ENCODE measurements around the gene CWF19L2.

The CWF19L2 gene

DNA sequence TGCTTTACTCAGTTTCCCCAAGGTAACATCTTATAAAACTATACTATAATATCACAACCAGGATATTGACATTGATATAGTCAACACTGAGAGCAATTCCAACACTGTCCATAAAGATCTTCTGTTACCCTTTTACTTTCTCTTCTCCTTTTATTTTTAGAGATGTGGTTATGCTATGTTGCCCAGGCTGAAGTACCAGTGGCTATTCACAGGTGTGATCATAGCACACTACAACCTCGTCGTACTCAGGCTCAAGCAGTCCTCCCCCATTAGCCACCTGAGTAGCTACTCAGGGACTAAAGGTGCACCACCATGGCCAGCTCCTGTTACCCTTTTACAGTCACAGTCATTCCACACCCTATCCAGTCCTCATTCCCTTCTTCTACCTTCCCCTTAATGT is 119.7 kb downstream of the CWF19L2 start:
- no peaks in the 10 kb centered on the region for H3K9me3 ChIP-seq
- H3K4me3 ChIP-seq: no peak overlapping the region
- H3K36me3 ChIP-seq: peaks cover 4% of the 10 kb centered on the region; the same call in 1 of the 2 replicates
- no peak for TF ChIP-seq Cebpa-rat (IDR thresholded peaks at IDR 0.05)
- no peak overlapping the region for H3K9ac ChIP-seq
- no peaks in the 10 kb centered on the region for H3K27me3 ChIP-seq
- H3K4me1 ChIP-seq: no peaks in the 10 kb centered on the region
- no peak overlapping the region for H3K27ac ChIP-seq
- H3K4me2 ChIP-seq: no peak overlapping the region
- H4K20me1 ChIP-seq: no peaks in the 10 kb centered on the region

DNA sequence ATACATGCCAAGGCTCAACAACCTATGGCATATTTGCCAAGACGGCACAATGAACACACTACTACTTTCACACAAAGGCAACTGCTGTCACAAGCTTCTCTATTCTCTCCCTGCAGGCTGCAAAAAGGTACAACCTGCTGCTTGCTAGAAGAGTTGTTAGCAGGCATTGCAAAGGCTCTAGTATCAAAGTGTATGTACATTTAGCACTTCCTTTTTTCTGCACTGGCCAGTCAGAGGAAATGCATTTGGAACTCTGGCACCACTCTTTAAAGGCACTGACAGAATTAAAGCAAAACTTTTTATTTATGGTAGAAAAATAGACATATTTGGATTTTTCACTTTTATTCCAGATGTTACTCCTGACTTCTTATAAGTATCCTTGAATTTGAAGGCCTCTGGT is 125.9 kb downstream of the CWF19L2 start:
- H3K36me3 ChIP-seq: peaks cover 22% of the 10 kb centered on the region
- H4K20me1 ChIP-seq: no peaks in the 10 kb centered on the region
- H3K27me3 ChIP-seq: no peaks in the 10 kb centered on the region
- no peak overlapping the region for H3K4me3 ChIP-seq
- no peak for TF ChIP-seq Cebpa-rat (IDR thresholded peaks at IDR 0.05)
- no peaks in the 10 kb centered on the region for H3K4me1 ChIP-seq
- H3K9ac ChIP-seq: no peak overlapping the region
- H3K9me3 ChIP-seq: no peaks in the 10 kb centered on the region
- no peak overlapping the region for H3K4me2 ChIP-seq
- H3K27ac ChIP-seq: no peak overlapping the region

DNA sequence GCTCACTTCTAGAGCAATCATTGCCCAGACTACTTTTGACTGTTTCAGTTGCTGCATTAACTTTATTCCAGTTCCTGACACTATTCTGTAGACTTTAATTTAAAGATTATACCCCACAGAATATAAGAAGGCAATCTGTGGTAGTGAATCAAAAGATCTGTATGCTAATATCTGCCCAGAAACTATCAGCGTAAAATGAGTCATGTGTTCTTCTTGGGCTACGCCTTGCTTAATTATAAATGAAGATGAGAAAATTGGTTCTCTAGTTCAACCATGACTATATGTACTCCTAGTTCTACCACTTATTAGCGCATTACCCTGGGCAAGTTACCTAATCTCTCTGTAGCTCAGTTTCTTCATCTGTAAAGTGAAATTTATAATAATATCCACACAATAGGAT is 128.5 kb downstream of the CWF19L2 start:
- TF ChIP-seq Cebpa-rat (IDR thresholded peaks at IDR 0.05): no peak
- Histone ChIP-seq H3K9ac (no peak overlapping the region), H3K9me3 (no peaks in the 10 kb centered on the region), H3K4me2 (no peak overlapping the region), H3K27me3 (no peaks in the 10 kb centered on the region), H3K27ac (no peak overlapping the region), H3K4me3 (no peak overlapping the region), H3K36me3 (peaks cover 17% of the 10 kb centered on the region), H4K20me1 (no peaks in the 10 kb centered on the region), H3K4me1 (no peaks in the 10 kb centered on the region)

GRCh38 chr11:107316426-107316825 is 141.2 kb downstream of the CWF19L2 start:
- no peaks in the 10 kb centered on the region for H3K4me1 ChIP-seq
- H4K20me1 ChIP-seq: no peaks in the 10 kb centered on the region
- no peak overlapping the region for H3K27ac ChIP-seq
- H3K9ac ChIP-seq: no peak overlapping the region
- TF ChIP-seq Cebpa-rat (IDR thresholded peaks at IDR 0.05): no peak
- peaks cover 12% of the 10 kb centered on the region for H3K36me3 ChIP-seq
- H3K4me2 ChIP-seq: no peak overlapping the region
- no peaks in the 10 kb centered on the region for H3K27me3 ChIP-seq
- no peaks in the 10 kb centered on the region for H3K9me3 ChIP-seq
- no peak overlapping the region for H3K4me3 ChIP-seq

DNA sequence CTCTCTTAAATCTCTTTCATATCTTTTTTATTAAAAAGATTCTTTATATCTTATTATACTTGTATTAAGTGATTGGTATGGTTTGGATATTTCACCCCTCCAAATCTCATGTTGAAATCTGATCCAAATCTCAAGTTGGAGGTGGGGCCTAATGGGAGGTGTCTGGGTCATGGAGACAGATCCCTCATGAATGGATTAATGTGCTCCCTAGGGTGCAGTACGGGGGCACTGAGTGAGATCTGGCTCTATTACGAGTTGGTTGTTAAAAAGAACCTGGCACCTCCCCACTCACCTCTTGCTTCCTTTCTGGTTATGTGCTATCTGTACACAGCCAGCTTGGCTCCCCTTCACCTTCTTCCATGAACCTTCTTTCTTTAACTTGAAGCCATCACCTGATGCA is 149.6 kb downstream of the CWF19L2 start:
- H4K20me1 ChIP-seq: no peaks in the 10 kb centered on the region
- no peak for TF ChIP-seq Cebpa-rat (IDR thresholded peaks at IDR 0.05)
- peaks cover 4% of the 10 kb centered on the region; the same call in 1 of the 2 replicates for H3K36me3 ChIP-seq
- H3K27me3 ChIP-seq: no peaks in the 10 kb centered on the region
- no peaks in the 10 kb centered on the region for H3K4me1 ChIP-seq
- H3K27ac ChIP-seq: no peak overlapping the region
- no peak overlapping the region for H3K4me2 ChIP-seq
- H3K9me3 ChIP-seq: no peaks in the 10 kb centered on the region
- no peak overlapping the region for H3K9ac ChIP-seq
- H3K4me3 ChIP-seq: no peak overlapping the region

DNA sequence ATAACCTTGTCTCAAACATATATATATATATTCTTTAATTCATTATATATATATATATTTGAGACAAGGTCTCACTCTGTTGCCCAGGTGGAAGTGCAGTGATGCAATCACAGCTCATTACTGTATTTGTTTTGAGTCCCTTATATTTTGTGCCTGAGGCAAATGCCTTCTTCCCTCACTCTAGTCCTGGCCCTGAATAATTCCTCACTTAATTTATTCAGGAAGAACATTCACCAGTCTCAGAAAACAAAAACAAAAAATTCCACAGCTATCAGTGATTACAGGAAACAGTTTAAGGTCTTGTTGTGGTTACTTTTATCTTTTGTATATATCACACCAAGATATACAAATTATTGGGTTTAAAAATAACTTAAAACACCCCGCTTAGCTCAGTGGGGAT is 155.7 kb downstream of the CWF19L2 start:
- H3K4me2 ChIP-seq: no peak overlapping the region
- no peaks in the 10 kb centered on the region for H3K9me3 ChIP-seq
- H3K4me1 ChIP-seq: peaks cover 6% of the 10 kb centered on the region; the same call in 1 of the 2 replicates
- H3K36me3 ChIP-seq: no peaks in the 10 kb centered on the region
- no peak overlapping the region for H3K27ac ChIP-seq
- no peaks in the 10 kb centered on the region for H3K27me3 ChIP-seq
- no peak overlapping the region for H3K9ac ChIP-seq
- H4K20me1 ChIP-seq: no peaks in the 10 kb centered on the region
- TF ChIP-seq Cebpa-rat (IDR thresholded peaks at IDR 0.05): no peak
- no peak overlapping the region for H3K4me3 ChIP-seq

GRCh38 chr11:107293677-107294344 is 163.8 kb downstream of the CWF19L2 start:
- no peaks in the 10 kb centered on the region for H3K27me3 ChIP-seq
- no peak for TF ChIP-seq Cebpa-rat (IDR thresholded peaks at IDR 0.05)
- no peak overlapping the region for H3K4me3 ChIP-seq
- peaks cover 7% of the 10 kb centered on the region for H3K9me3 ChIP-seq
- no peak overlapping the region for H3K27ac ChIP-seq
- H3K9ac ChIP-seq: no peak overlapping the region
- no peak overlapping the region for H3K4me2 ChIP-seq
- no peaks in the 10 kb centered on the region for H4K20me1 ChIP-seq
- H3K36me3 ChIP-seq: peaks cover 8% of the 10 kb centered on the region
- no peaks in the 10 kb centered on the region for H3K4me1 ChIP-seq

DNA sequence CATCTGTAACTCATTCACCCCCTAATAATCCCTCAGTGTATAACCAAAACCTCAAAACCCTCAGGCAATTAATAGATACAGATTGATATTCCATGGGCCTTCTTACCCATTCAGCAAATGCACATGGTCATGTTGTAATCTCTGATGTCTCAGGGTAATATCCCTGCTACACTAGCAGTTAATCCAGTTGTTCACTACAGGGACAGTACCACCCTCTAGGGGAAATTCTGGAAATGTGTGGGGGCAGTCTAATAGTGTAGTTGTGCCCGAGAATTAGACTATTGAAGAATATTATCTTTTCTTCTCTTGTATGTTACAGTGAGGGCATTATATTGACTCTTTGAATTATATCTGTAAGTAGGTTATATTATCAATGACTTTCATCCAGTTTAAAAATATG is 175.4 kb downstream of the CWF19L2 start:
- no peak for TF ChIP-seq Cebpa-rat (IDR thresholded peaks at IDR 0.05)
- Histone ChIP-seq H3K9ac (no peak overlapping the region), H3K4me1 (no peaks in the 10 kb centered on the region), H3K4me3 (no peak overlapping the region), H3K36me3 (no peaks in the 10 kb centered on the region), H3K9me3 (no peaks in the 10 kb centered on the region), H4K20me1 (no peaks in the 10 kb centered on the region), H3K27ac (no peak overlapping the region), H3K27me3 (no peaks in the 10 kb centered on the region), H3K4me2 (no peak overlapping the region)
